ENCODE data around the gene TOR1AIP2.

The TOR1AIP2 gene

GRCh38 chr1:179877586-179878265 is at the start of gene TOR1AIP2:
TSS of gene TOR1AIP2 (minus strand) at chr1:179877803. CDS start at chr1:179852665, 25,138 bp downstream.
- peak; percentile 84 for DNase-seq (ENCODE audit: low spot score)

DNA sequence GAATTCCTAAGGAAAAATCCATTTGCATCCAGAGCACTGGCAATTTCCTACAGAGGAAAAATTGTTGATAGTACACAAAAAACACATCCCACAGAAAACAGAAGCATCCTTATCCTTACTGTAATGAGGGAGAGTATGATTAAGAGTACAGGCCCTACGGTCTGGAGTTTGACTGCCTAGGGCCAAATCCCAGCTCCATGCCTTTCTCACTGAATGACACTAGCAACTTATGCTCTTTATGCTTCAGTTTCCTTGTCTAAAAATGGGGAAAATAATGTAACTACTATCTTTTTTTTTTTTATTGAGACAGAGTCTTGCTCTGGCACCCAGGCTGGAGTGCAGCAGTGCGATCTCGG is 49.2 kb upstream of the TOR1AIP2 start:
- no peak for DNase-seq (ENCODE audit: low spot score)

DNA sequence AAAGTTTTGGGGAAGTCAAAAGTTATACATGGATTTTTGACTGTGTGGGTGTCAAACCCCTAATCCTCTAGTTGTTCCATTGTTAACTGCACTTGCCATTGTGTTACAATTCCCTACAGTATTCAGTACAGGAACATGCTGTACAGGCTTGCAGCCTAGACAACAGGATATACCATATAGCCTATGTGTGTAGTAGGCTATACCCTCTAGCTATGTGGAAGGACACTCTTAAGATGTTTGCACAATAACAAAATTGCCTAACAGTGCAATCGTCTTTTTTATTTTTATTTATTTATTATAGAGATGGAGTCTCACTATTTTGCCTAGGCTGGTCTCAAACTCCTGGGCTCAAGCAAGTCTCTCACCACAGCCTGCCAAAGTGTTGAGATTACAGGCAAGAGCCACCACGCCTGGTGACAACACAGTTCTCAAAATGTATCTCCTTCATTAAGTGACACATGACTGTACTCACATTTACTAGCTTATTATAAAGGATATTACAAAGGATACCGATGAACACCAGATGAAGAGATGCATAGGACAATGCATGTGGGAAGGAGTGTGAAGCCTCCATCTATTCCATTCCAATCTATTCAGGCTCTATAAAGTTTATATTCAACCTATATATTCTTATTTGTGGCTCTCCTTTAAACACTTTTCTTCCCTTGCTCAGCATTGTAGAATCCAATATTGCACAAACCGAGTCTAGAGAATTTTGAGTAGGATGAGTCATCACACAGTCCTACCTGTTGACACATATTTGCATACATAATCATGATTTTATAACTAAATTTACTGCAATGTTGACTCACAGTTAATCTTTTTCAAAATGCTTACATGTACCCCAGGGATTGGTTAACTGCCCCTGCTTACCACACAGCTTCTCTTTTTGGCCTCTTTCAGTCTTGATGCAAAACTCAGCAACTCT is 48.6 kb upstream of the TOR1AIP2 start:
- no peak for DNase-seq (ENCODE audit: low spot score)

- no peak for DNase-seq (ENCODE audit: low spot score)
These were observed 47.7 kb upstream of the TOR1AIP2 start for GRCh38 chr1:179925302-179925701.

GRCh38 chr1:179924268-179924667 is 46.7 kb upstream of the TOR1AIP2 start:
- DNase-seq (ENCODE audit: low spot score) = no peak

DNA sequence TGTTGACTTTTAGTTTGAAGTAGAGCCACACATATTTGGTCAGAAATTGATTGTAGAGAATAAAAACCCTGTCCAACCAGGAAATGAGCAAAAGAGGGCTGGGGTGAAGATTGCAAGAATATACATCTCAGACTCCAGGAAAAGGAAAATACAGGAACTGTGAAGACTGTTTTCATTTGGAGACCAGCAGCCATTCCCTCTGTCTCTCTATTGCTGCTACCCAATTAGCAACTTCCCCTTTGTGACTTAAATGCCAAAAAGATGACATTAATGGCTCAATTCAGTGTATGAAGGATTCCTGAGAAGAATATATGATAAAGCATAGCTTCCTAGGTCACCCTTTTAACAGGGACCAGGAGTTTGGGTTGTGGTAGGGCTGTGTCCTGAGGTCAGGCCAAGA is 45.4 kb upstream of the TOR1AIP2 start:
- DNase-seq (ENCODE audit: low spot score) = no peak

DNA sequence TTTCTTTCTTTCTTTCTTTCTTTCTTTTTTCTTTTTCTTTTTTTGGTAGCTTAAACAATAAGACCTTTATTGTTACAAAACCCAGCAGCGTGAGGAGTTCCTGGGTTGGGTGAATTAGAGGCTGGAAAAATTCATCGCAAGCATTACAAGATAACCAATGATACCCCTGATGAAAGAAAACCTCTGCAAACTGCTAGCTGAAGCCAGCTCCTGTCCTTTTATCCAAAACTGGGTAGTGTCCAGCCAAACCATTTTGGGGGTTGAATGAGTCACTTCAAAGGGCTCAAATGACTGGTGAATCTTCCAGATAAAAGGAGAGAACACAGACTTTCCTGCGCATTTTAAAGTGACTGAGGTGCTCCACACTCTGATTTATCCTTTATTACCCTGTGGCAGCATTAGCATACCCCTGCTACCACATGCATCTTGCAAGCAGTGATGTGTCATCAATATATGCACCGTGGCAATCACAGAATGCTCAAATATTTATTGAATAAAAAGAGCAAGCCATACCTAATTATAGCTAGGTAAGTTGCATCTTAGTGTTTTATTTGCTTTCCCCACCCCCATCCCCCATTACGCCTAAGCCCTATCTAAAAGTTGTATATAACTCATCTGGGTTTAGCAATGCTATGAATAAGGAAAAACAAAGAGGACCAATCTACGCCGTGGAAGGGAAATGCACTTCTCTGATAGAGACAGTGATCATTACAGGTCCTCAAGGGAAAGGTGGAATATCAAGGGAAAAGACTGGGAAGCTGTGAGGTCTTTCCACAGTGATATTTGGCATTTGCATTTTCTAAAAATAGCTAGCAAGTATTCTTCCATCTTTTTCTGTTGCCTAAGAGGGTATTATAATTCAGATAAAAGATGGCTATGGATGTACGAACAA is 44.6 kb upstream of the TOR1AIP2 start:
- DNase-seq (ENCODE audit: low spot score) = no peak

- no peak for DNase-seq (ENCODE audit: low spot score)
These were observed 43.9 kb upstream of the TOR1AIP2 start for GRCh38 chr1:179921472-179921871.

DNA sequence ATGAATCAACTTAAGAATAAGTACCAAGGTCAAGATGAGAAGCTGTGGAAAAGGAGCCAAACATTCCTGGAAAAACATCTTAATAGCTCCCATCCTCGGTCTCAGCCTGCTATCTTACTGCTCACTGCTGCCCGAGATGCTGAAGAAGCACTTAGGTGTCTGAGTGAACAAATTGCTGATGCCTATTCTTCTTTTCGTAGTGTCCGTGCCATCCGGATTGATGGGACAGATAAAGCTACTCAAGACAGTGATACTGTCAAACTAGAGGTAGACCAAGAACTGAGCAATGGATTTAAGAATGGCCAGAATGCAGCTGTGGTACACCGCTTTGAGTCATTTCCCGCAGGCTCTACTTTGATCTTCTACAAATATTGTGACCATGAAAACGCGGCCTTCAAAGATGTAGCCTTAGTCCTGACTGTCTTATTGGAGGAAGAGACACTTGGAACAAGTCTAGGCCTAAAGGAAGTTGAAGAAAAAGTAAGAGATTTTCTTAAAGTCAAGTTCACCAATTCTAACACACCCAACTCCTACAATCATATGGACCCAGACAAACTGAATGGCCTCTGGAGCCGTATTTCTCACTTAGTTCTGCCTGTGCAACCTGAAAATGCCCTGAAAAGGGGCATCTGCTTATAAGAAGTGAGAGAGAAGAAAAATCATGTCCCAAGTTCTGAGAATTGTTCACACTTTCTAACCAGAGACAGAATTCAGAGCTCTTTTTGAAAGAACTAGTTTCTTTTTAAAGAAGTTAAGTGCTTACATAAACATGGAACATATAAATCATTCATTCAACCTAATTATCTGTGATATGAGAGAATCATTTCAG is 40.2 kb upstream of the TOR1AIP2 start:
- no peak for DNase-seq (ENCODE audit: low spot score)

- DNase-seq (ENCODE audit: low spot score) = no peak
These were observed 34.2 kb upstream of the TOR1AIP2 start for GRCh38 chr1:179911812-179912211.

- DNase-seq (ENCODE audit: low spot score) = no peak
These were observed 33.3 kb upstream of the TOR1AIP2 start for GRCh38 chr1:179910934-179911333.

- no peak for DNase-seq (ENCODE audit: low spot score)
These were observed 12.0 kb upstream of the TOR1AIP2 start for GRCh38 chr1:179889589-179889988.

- DNase-seq (ENCODE audit: low spot score) = no peak
These were observed 10.5 kb upstream of the TOR1AIP2 start for GRCh38 chr1:179888071-179888470.

GRCh38 chr1:179883745-179884138 is 6.1 kb upstream of the TOR1AIP2 start:
- no peak for DNase-seq (ENCODE audit: low spot score)

DNA sequence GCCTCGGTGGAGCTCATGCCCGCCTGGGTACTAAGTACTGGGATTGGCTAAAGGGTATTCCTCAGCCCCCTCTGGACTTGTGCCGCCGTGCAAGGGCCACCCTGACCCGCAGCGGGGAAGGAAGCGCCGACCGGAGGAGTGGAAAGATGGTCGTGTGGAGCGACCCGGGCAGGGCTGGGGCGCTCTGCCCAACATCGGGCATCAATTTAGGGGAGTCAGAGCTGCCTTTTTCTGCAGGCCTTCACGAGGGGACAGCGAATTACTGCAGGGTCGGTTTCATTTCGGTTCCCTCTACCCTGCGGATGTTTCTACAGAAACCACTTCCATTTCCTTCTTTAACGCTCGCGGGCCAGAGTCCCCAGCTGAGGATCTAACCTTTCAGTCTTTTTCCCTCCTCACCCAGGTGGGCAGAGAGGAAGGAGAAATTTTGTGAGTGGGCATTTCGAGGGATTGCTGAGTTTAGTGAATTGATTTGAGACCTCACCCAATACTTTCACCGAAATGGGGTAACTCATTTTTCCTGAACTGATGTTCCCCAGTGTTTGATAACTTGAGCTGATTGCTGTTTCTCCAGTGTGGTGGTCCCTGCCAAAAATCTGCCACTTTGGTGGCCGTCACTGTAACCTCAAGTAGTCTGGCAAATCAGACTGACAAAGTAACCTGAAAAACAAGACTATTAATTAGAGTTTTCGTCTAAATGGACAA is 5.6 kb upstream of the TOR1AIP2 start:
- DNase-seq (ENCODE audit: low spot score) = no peak

- DNase-seq (ENCODE audit: low spot score) = peak; percentile 93
These were observed 4.8 kb upstream of the TOR1AIP2 start, which contains the start of gene TOR1AIP1 for GRCh38 chr1:179882253-179883039. TSS of gene TOR1AIP1 (plus strand) at chr1:179882285. CDS start at chr1:179882503, 218 bp downstream.

GRCh38 chr1:179881642-179882252 is 4.1 kb upstream of the TOR1AIP2 start:
- peak; percentile 85 for DNase-seq (ENCODE audit: low spot score)

- no peak for DNase-seq (ENCODE audit: low spot score)
These were observed 2.2 kb upstream of the TOR1AIP2 start for GRCh38 chr1:179879797-179880196.

GRCh38 chr1:179876300-179876715 is 1.3 kb downstream of the TOR1AIP2 start:
- DNase-seq (ENCODE audit: low spot score) = no peak

Data from hepatic stellate cell (primary cell).